WTC11 (cell line): ENCODE measurements around the gene SLU7. TPM values are rescaled to one million over a fixed set of nuclear protein-coding genes. Genes with fewer than 3 reads are reported as not detected.
A peak's percentile ranks its signal among the peaks of the same experiment; 100 is the strongest.

ENCODE experiments used
- ATAC-seq: fragments of 200-7000 bp; cut with Tn5 transposase; 2 replicates; pipeline ENCODE4 v1.10.0; 2021; ENCODE audit warnings: mild to moderate bottlenecking, moderate library complexity
- Bru-seq: library from RNA; stranded (reverse); fragments of 400-500 nt; gene quantifications from one replicate; lab custom pipeline; 2021; lab: Mats Ljungman, UMichigan
- CTCF ChIA-PET: fragments of 300-600 bp; sonication (Branson Sonifier 250); formaldehyde crosslinking; loops from one replicate; lab custom pipeline; 2021; ENCODE audit warnings: antibody characterized with exemption; lab: Charles Lee
- POLR2A ChIA-PET: fragments of 350-600 bp; sonication (Branson Sonifier 250); formaldehyde crosslinking; loops from one replicate; lab custom pipeline; 2021; ENCODE audit warnings: antibody characterized with exemption; lab: Charles Lee
- DNase-seq: peaks from one replicate; pipeline ENCODE4 v3.0.0; 2021; ENCODE audit warnings: low spot score
- H3K27ac Mint-ChIP-seq: 2 replicates; pipeline ENCODE4 v1.8.0; 2021; ENCODE audit warnings: mixed read lengths
- H3K27me3 Mint-ChIP-seq: 2 replicates; pipeline ENCODE4 v1.8.0; 2021; ENCODE audit warnings: low read depth, mild to moderate bottlenecking, moderate library complexity, mixed read lengths
- H3K36me3 Mint-ChIP-seq: 2 replicates; pipeline ENCODE4 v1.8.0; 2021; ENCODE audit warnings: mixed read lengths
- H3K4me1 Mint-ChIP-seq: 2 replicates; pipeline ENCODE4 v1.8.0; 2022; ENCODE audit warnings: mixed read lengths
- H3K4me3 Mint-ChIP-seq: 2 replicates; pipeline ENCODE4 v1.8.0; 2021; ENCODE audit warnings: mild to moderate bottlenecking, moderate library complexity, mixed read lengths
- H3K9me3 Mint-ChIP-seq: 2 replicates; pipeline ENCODE4 v1.8.0; 2021; ENCODE audit warnings: mixed read lengths
- CBFB ChIP-seq: sonication (generic); formaldehyde crosslinking; IDR thresholded peaks from 2 replicates; pipeline ENCODE4 v1.8.1; 2022; ENCODE audit warnings: mild to moderate bottlenecking, low read depth, missing genetic modification reagents
- CREM ChIP-seq: sonication (generic); formaldehyde crosslinking; IDR thresholded peaks from 2 replicates; pipeline ENCODE4 v1.8.1; 2022; ENCODE audit warnings: mild to moderate bottlenecking, missing genetic modification reagents, moderate library complexity
- EMX1 ChIP-seq: fragments of 250-450 bp; sonication (Bioruptor Pico); IDR thresholded peaks from 2 replicates; pipeline ENCODE4 v1.8.0; 2021; ENCODE audit warnings: mild to moderate bottlenecking
- ESRRA ChIP-seq: sonication (generic); formaldehyde crosslinking; IDR thresholded peaks from 2 replicates; pipeline ENCODE4 v1.8.1; 2022; ENCODE audit warnings: mild to moderate bottlenecking, missing genetic modification reagents, borderline replicate concordance
- ETV6 ChIP-seq: sonication (generic); formaldehyde crosslinking; IDR thresholded peaks from 2 replicates; pipeline ENCODE4 v1.8.1; 2022; ENCODE audit warnings: mild to moderate bottlenecking, missing genetic modification reagents
- FOXK1 ChIP-seq: sonication (generic); formaldehyde crosslinking; IDR thresholded peaks from 2 replicates; pipeline ENCODE4 v1.8.0; 2022; ENCODE audit warnings: mild to moderate bottlenecking, moderate library complexity, missing genetic modification reagents
- FOXP4 ChIP-seq: sonication (generic); formaldehyde crosslinking; IDR thresholded peaks from 2 replicates; pipeline ENCODE4 v1.8.0; 2022; ENCODE audit warnings: mild to moderate bottlenecking, missing genetic modification reagents
- GABPB1 ChIP-seq: sonication (generic); formaldehyde crosslinking; IDR thresholded peaks from 2 replicates; pipeline ENCODE4 v1.8.1; 2023; ENCODE audit warnings: mild to moderate bottlenecking, missing genetic modification reagents
- MAX ChIP-seq: sonication (generic); formaldehyde crosslinking; IDR thresholded peaks from 2 replicates; pipeline ENCODE4 v1.8.0; 2022; ENCODE audit warnings: mild to moderate bottlenecking, missing genetic modification reagents
- OVOL2 ChIP-seq: fragments of 250-450 bp; sonication (Bioruptor Pico); IDR thresholded peaks from 2 replicates; pipeline ENCODE4 v1.9.0; 2021; ENCODE audit warnings: mild to moderate bottlenecking, borderline replicate concordance
- TEAD1 ChIP-seq: sonication (generic); formaldehyde crosslinking; IDR thresholded peaks from 2 replicates; pipeline ENCODE4 v1.8.0; 2022; ENCODE audit warnings: mild to moderate bottlenecking, missing genetic modification reagents
- ZMAT4 ChIP-seq: fragments of 250-450 bp; sonication (Bioruptor Pico); IDR thresholded peaks from 2 replicates; pipeline ENCODE4 v1.9.0; 2021; ENCODE audit warnings: mild to moderate bottlenecking
- ZNF121 ChIP-seq: sonication (generic); formaldehyde crosslinking; IDR thresholded peaks from 2 replicates; pipeline ENCODE4 v1.8.0; 2023; ENCODE audit warnings: missing genetic modification reagents
- ZNF396 ChIP-seq: fragments of 250-450 bp; sonication (Bioruptor Pico); IDR thresholded peaks from 2 replicates; pipeline ENCODE4 v1.8.0; 2021; ENCODE audit warnings: mild to moderate bottlenecking, moderate library complexity, borderline replicate concordance
- ZNF425 ChIP-seq: fragments of 250-450 bp; sonication (Bioruptor Pico); conservative IDR thresholded peaks from 2 replicates; pipeline ENCODE4 v1.9.0; 2021; ENCODE audit warnings: mild to moderate bottlenecking
- long read RNA-seq, 3 experiments: library from RNA in 1 of 3; library from capped mRNA in 1 of 3; library from polyadenylated mRNA in 1 of 3; unstranded in 2 of 3; stranded (forward) in 1 of 3; transcript quantifications; one replicate each; pipeline ENCODE4 v2.0.0, GENCODE V29; 2021
- total RNA-seq: library from RNA; stranded (reverse); gene quantifications from 3 replicates; pipeline ENCODE4 v1.2.3, GENCODE V29; 2021
- TF ChIP-seq, protein P1 (sequence below): fragments of 200-600 bp; IDR thresholded peaks from 2 replicates; pipeline ENCODE4 v1.8.0; 2022; ENCODE audit warnings: antibody characterized with exemption
- TF ChIP-seq, protein P2 (sequence below): sonication (generic); formaldehyde crosslinking; conservative IDR thresholded peaks from 2 replicates; pipeline ENCODE4 v1.8.1; 2023; ENCODE audit warnings: mild to moderate bottlenecking, low read depth, missing genetic modification reagents, moderate library complexity

The SLU7 gene
- 28.7 to 33.3 TPM (median 32.5 TPM) in 3 replicates for total RNA-seq
- Bru-seq, nascent RNA = percentile 80 among the genes with signal in this experiment
- long read RNA-seq, experiment 1, transcript SLU7-201 (16 exons, 3,793 nt) = major isoform, 103 of 134 reads
- long read RNA-seq, experiment 1, partial matches to known transcripts = 18 of 134 reads
- long read RNA-seq, experiment 1, other reads (novel, unspliced or antisense) = 12 of 134 reads
- long read RNA-seq, experiment 2, transcript SLU7-201 (16 exons, 3,793 nt) = major isoform, 7 of 28 reads
- long read RNA-seq, experiment 2, partial matches to known transcripts = 11 of 28 reads
- long read RNA-seq, experiment 2, other reads (novel, unspliced or antisense) = 10 of 28 reads
- long read RNA-seq, experiment 3, transcript SLU7-201 (16 exons, 3,793 nt) = major isoform, 49 of 89 reads
- long read RNA-seq, experiment 3, partial matches to known transcripts = 26 of 89 reads
- long read RNA-seq, experiment 3, other reads (novel, unspliced or antisense) = 14 of 89 reads

DNA sequence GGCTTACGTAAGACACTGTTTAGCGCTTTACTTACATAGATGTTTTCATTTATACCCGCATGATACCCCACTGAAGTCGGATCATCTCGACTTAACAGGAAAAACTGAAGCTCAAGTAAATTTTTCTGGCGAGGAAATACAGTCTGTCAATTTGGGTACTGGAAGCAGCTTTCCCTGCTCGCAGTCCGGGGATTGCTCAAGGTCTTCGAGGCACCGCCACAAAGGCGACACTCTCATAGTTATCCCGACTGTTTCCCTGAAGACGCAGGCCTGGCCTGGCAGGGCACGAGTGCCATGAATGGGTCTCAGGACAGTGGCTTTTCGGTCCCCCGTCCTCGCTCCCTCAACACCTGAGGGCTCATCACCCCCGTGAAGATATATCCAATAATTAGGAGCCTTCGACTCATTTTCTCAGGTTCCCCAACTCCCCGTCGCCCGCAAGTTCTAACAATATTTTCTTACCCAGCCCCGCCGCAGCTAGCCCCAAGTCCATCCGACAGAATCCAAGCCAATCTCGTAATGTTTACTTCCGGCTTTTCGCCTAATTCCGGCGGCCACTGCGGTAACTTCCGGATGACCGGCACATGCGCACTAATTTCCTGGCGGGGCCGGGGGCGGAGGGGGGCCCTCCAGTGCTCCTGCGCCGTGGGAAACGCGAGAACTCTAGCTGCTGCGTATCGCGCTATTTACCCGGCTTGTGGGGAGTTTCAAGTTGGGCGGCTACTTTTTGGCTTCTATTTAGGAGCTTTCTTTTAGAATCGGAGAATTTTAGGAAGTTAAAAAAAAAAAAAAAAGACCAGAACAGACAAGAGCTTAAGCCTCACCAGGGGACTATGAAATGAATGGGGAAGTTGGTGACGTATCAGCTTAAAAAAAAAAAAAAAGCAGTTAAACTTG lies at the start of gene SLU7:
Gene SLU7 (minus strand): TSS at position 521 of the 897 bp plus-strand sequence. CDS start 3,787 bp downstream, outside the sequence.
- Mint-ChIP-seq H3K36me3 (peaks cover 21% of the 10 kb centered on the region), H3K9me3 (no peaks in the 10 kb centered on the region), H3K27ac (peak within 1 kb of the TSS; percentile 96), H3K4me3 (peak within 1 kb of the TSS; percentile 98), H3K27me3 (no peaks in the 10 kb centered on the region), H3K4me1 (peaks cover 42% of the 10 kb centered on the region)
- ATAC-seq = peak; percentile 80
- CTCF ChIA-PET = interaction anchor here (0.6 to 2.3 kb wide), 8 partner anchors 19 to 1632 kb away, joined by 3 to 26 read pairs (median 4); partner anchors contain the start of gene FAM200C
- DNase-seq = peak; percentile 94
- POLR2A ChIA-PET = interaction anchor here (0.6 to 1.3 kb wide), 7 partner anchors 19 to 692 kb away, joined by 3 to 10 read pairs (median 3); partner anchors contain the start of gene FAM200C
- TF ChIP-seq, protein P1, sequence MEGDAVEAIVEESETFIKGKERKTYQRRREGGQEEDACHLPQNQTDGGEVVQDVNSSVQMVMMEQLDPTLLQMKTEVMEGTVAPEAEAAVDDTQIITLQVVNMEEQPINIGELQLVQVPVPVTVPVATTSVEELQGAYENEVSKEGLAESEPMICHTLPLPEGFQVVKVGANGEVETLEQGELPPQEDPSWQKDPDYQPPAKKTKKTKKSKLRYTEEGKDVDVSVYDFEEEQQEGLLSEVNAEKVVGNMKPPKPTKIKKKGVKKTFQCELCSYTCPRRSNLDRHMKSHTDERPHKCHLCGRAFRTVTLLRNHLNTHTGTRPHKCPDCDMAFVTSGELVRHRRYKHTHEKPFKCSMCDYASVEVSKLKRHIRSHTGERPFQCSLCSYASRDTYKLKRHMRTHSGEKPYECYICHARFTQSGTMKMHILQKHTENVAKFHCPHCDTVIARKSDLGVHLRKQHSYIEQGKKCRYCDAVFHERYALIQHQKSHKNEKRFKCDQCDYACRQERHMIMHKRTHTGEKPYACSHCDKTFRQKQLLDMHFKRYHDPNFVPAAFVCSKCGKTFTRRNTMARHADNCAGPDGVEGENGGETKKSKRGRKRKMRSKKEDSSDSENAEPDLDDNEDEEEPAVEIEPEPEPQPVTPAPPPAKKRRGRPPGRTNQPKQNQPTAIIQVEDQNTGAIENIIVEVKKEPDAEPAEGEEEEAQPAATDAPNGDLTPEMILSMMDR = no peak
- TF ChIP-seq FOXP4 = 0 out of 2 replicates have a peak, but pooled peaks have one; percentile 54
- TF ChIP-seq CREM (CRISPR knock-in tag) = 0 out of 2 replicates have a peak, but pooled peaks have one; percentile 29
- no peak for TF ChIP-seq ZNF396 (CRISPR knock-in tag)
- peak; percentile 99 for TF ChIP-seq FOXK1 (CRISPR knock-in tag)
- peak; percentile 50; the same call in 1 of the 2 replicates for TF ChIP-seq MAX
- TF ChIP-seq GABPB1 (CRISPR knock-in tag) = peak; percentile 52; the same call in 1 of the 2 replicates
- TF ChIP-seq ZMAT4 = no peak
- TF ChIP-seq ETV6 (CRISPR knock-in tag) = peak; percentile 86; the same call in 1 of the 2 replicates

DNA sequence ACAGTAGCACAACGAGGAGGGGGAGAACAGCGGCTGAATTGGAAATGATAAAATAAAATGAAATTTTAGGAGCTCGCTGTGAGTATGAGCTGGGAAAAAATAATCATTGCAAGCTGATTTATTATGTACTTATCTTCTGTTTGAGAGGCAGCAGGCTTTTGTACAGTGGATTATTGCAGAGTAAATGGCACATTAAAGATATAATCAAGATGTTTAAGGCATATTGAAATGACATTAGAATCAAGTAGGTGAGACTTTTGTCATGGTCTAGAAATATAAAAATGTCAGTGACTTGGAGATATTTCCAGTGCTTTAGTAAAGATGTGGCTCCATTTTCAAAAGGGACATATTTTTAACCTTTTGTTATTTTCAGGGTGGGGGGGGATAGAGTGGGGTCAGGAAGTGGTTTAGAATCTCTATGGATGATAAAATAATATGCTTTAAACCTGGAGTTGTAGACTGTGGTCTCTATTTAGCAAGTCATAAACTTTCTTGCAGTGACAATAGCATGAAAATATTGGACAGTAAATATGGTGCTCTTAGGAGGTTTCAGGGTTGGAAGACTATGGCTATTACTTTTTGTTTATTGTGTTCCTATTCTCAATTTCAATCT lies 49.6 kb upstream of the SLU7 start:
- no peak for TF ChIP-seq EMX1 (CRISPR knock-in tag)
- no peak for TF ChIP-seq CBFB (CRISPR knock-in tag)
- TF ChIP-seq TEAD1 (CRISPR knock-in tag) = no peak
- no peak for TF ChIP-seq ZNF425 (CRISPR knock-in tag)
- TF ChIP-seq, protein P2, sequence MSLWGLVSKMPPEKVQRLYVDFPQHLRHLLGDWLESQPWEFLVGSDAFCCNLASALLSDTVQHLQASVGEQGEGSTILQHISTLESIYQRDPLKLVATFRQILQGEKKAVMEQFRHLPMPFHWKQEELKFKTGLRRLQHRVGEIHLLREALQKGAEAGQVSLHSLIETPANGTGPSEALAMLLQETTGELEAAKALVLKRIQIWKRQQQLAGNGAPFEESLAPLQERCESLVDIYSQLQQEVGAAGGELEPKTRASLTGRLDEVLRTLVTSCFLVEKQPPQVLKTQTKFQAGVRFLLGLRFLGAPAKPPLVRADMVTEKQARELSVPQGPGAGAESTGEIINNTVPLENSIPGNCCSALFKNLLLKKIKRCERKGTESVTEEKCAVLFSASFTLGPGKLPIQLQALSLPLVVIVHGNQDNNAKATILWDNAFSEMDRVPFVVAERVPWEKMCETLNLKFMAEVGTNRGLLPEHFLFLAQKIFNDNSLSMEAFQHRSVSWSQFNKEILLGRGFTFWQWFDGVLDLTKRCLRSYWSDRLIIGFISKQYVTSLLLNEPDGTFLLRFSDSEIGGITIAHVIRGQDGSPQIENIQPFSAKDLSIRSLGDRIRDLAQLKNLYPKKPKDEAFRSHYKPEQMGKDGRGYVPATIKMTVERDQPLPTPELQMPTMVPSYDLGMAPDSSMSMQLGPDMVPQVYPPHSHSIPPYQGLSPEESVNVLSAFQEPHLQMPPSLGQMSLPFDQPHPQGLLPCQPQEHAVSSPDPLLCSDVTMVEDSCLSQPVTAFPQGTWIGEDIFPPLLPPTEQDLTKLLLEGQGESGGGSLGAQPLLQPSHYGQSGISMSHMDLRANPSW (CRISPR knock-in tag) = no peak
- no peak for TF ChIP-seq OVOL2 (CRISPR knock-in tag)
- no peak for TF ChIP-seq ZNF121
- no peak for TF ChIP-seq ESRRA
- no peak overlapping the region for H3K27ac Mint-ChIP-seq
- peaks cover 43% of the 10 kb centered on the region for H3K4me1 Mint-ChIP-seq
- no peaks in the 10 kb centered on the region for H3K36me3 Mint-ChIP-seq
- no peak overlapping the region; the same call in 1 of the 2 replicates for H3K4me3 Mint-ChIP-seq
- ATAC-seq (no peak), DNase-seq (no peak)
- no peaks in the 10 kb centered on the region for H3K9me3 Mint-ChIP-seq
- ChIA-PET POLR2A (no interaction called here), CTCF (interaction anchor here (3.2 kb wide), 1 partner anchor 30 kb away, joined by 28 read pairs; no protein-coding TSS in a partner anchor)
- H3K27me3 Mint-ChIP-seq = no peaks in the 10 kb centered on the region; the same call in 1 of the 2 replicates
